GM12873 (cell line): Measurements from ENCODE around the gene PLEKHA4.

Experiments
- TF ChIP-seq, protein P1 (sequence below): IDR thresholded peaks from 2 replicates; pipeline ENCODE4 v1.5.1; 2012; ENCODE audit warnings: low read depth, mild to moderate bottlenecking, moderate library complexity, low read length, control low read depth; ENCODE audit not compliant: insufficient read depth; ENCODE audit errors: missing control alignments

The PLEKHA4 gene

DNA sequence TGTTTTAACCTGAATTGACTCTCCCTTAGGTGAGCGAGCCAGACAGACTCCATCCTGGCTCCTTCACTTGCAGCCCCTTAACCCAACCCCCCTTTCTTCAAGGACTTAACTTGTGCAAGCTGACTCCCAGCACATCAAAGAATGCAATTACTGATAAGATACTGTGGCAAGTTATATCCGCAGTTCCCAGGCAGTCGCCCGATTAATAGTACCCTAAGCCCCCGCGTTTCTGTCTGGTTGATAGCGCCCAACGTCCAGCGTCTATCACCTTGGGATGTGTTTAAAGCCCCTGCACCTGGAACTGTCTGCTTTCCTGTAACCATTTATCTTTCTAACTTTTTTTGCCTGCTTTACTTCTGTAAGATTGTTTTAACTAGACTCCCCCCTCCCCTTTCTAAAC lies 38.3 kb downstream of the PLEKHA4 start:
- TF ChIP-seq, protein P1, sequence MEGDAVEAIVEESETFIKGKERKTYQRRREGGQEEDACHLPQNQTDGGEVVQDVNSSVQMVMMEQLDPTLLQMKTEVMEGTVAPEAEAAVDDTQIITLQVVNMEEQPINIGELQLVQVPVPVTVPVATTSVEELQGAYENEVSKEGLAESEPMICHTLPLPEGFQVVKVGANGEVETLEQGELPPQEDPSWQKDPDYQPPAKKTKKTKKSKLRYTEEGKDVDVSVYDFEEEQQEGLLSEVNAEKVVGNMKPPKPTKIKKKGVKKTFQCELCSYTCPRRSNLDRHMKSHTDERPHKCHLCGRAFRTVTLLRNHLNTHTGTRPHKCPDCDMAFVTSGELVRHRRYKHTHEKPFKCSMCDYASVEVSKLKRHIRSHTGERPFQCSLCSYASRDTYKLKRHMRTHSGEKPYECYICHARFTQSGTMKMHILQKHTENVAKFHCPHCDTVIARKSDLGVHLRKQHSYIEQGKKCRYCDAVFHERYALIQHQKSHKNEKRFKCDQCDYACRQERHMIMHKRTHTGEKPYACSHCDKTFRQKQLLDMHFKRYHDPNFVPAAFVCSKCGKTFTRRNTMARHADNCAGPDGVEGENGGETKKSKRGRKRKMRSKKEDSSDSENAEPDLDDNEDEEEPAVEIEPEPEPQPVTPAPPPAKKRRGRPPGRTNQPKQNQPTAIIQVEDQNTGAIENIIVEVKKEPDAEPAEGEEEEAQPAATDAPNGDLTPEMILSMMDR = no peak

DNA sequence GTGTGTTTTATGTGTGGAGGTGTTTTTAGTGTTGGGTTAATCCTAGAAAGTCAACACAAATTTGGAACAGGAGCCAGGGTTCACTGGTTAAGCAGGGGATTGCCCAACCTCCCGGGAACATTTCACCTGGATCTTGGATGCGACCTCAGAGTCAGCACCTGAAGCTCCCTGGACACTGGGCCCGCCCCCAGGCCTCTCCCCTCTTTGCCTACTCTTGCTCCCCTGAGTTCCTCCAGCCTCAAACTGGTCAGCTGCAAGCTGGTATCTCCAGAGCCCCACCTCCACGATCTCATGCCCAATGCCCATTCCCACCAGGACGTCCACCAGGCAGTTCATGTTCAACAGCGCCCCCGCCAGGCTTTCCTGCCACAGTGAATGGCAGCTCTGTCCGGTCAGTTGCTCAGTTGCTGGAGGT lies 41.8 kb downstream of the PLEKHA4 start:
- TF ChIP-seq, protein P1 = peak; percentile 30

DNA sequence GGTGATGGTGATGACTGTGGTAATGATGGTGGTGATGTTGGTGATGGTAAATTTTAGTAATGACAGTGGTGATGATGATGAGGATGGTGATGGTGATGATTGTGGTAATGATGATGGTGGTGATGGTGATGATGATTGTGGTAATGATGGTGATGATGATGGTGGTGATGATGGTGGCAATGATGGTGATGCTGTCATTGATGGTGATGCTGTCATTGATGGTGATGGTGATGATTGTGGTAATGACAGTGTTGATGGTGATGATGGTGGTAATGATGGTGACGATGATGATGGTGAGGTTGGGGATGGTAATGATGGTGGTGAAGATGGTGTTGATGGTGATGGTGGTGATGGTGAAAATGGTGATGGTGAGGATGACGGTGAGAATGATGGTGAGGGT lies 45.9 kb downstream of the PLEKHA4 start:
- TF ChIP-seq, protein P1 = no peak

DNA sequence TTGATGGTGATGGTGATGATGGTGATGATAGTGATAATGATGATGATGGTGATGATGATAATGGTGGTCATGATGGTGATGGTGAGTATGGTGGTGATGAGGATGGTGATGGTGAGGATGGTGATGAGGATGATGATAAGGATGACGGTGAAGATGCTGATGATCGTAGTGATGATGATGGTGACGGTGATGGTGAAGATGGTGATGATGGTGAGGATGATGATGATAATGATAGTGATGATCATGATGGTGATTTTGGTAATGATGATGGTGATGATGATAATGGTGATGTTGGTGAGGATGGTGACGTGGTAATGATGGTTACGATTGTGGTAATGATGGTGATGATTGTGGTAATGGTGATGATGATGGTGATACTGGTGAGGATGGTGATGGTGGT lies 46.8 kb downstream of the PLEKHA4 start:
- TF ChIP-seq, protein P1 = no peak

DNA sequence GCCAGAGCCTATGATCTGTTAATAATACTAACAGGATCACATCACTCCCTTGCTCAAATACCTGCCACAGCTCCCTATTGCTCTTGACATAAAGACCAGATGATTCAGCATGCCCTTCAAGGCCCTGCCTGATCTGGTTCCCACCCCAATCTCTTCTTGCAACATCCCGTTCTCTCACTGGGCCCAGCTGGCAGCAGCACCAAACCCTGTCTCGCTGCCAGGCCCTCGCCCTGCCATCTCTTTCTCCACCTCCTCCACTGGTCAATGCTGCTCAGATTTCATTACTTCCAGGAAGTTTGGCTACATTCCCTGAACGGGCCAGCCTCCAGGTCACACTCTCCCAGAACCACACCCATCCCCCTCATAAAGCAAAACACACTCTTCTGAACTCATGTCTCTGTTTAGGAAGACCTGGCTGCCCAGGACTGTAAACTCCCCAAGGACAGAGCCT lies 49.0 kb downstream of the PLEKHA4 start:
- TF ChIP-seq, protein P1 = no peak

DNA sequence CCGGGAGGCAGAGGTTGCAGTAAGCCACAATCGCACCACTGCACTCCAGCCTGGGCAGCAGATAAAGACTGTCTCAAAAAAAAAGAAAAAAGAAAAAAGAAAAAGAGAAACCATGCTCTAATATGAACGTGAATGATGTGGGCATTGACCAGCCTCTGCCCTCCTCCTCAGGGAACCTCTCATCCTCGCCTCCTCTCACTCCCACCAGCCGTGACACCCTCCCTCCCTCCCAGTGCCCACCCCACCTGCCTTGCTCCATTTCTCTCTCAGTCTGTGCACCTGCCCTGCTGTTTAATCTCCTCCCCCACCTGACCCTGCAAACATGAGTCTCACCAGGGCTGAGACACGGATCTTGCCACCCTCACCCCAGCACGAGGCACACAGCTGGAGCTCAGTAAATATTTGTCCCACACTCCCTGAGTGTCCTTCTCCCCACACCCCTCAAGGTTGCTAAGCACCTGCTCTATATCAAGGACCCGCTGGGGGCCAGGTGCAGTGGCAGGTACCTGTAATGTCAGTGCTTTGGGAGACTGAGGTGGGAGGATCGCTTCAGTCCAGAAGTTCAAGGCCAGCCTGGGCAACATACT lies 50.1 kb downstream of the PLEKHA4 start:
- TF ChIP-seq, protein P1 = no peak

DNA sequence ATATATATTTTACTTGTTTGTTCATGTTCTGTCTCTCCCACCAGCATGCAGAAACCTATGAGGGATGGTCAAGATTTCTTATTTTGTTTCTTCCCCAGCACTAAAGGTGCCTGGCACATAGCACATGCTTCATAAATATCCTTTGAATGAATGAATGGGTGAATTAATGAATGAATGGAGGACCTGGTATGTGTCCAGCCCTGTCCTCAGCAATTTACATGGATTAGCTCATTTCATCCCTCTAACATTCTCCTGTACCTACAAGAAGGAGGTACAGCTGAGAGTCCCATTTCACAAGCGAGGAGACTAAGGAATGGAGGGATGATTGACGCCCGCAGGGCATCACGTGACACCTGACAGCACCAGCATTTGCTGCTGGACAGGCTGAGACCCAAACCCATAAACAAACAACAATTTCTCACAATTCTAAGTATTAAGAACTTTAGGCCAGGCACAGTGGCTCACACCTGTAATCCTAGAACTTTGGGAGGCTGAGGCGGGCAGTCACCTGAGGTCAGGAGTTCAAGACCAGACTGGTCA lies 50.8 kb downstream of the PLEKHA4 start:
- TF ChIP-seq, protein P1 = no peak
